HG02852 (cell line): Measurements from ENCODE around the gene MAN1A2.
"Not testable (repeated sequence)": the region's sequence is repeated elsewhere in the genome, so short reads cannot be mapped to it uniquely, and the experiment has no call there.

Experiments used
- ATAC-seq: cut with Tn5 transposase; IDR thresholded peaks from one replicate; pipeline ENCODE4 v1.9.1; 2021; ENCODE audit warnings: mild to moderate bottlenecking, moderate library complexity; ENCODE audit not compliant: unreplicated experiment

MAN1A2 gene

DNA sequence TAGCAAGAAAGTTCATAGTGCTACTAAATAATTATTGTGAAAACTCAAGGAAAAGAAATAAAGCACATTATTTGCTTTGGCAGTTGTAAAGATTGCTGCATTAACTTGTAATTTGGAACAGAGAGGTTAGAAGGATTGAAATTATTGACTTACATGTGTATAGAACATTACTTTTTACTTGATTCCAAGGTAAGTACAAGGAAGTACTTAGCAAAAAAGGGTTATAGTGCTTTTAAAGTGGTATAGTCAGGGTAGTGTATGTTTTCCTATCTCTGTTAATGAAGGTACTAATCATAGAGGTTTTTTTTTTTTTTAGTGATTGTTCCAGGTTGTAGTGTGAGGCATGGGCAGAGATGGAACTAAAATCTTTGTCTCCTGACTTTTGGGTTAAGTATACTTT, 29.4 kb downstream of the MAN1A2 start:
- no peak for ATAC-seq

DNA sequence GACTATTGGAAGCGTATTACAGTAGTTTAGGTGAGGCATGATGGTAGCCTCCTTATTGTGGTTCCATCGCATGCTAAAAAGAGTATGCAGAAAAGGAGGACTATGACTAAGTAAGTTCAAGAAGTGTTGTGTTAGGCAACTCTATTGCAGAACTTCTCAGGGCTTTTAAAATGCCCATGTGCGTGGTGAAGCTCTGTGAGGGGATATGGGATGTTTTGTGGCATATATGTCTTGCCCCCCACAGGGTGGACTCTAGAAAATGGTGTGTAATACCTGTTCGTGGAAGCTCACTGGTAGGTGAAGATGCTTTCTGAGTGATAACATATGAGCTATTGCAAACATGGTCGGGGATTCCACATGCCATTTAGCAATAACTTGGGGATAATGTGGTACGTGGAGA, 31.7 kb downstream of the MAN1A2 start:
- no peak for ATAC-seq

DNA sequence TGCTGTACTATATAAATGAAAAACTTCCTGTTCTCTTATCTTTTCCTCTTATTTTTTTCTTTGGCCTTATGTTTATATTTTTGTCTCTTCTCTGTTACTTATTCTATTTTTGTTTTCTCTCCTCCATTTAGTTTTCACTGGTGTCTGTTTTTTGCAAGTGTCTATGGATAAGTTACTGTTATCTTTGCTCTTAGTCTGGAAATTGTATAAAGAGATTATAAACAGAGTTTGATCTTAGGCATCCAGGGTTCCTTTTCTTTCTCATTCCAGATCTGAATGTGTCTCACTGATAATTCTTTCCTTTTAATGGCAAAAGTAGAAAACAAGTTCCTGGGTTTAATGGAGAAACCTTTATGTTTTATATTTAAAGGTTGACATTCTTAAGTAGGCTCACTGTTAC, 34.5 kb downstream of the MAN1A2 start:
- no peak for ATAC-seq

DNA sequence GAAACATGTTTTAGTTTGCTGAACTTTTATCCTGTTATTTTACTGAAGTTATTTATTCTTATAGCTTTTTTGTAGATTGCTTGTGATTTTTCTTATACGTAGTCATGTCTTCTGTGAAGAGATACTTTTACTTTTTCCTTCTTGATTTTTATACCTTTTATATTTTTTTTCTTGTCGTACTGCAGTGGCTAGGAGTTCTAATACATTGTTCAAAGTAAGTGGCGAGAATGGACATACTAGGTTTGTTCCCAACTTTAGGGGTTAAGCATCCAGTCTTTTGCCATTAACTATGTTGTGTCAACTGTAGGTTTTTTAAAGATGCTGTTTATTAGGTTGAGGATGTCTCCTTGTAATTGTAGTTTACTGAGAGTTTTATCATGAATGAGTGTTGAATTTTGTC, 36.3 kb downstream of the MAN1A2 start:
- no peak for ATAC-seq

DNA sequence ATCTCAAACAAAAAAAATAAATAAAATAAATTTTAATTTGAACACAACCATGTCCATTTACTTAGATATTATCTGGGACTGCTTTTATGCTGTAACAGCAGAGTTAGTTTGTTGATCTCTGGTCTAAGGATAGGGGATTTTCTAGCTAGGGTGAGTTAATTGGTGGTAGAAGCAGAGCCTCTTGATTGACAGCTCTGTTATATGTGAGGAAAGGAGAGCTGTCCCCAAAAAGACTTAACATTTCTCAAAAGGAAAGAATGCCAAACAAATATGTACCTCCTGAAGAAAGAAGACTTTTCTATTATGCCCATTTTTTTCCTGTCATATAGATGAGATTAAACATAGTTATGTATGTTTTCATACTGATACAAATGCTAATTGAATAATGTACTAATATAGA, 37.8 kb downstream of the MAN1A2 start:
- ATAC-seq, result no peak

DNA sequence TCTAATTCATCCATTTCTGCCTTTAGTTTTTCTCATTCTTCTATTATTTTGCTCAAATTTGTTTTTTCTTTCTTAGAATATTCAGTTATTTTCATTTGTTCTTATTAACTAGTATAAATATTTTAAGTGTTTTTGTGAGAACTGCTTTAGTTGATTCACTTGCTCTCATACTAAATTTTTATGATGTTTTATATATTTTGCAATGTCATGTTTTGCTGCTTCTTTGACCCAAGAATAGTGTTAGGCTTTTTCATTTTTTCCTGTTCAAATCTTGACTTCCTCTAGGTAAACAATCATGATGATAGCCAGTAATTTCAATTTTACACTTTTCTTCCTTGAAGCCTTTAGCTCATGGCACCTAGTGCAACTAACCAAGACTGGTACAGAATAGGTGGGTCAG, 45.2 kb downstream of the MAN1A2 start:
- no peak for ATAC-seq

DNA sequence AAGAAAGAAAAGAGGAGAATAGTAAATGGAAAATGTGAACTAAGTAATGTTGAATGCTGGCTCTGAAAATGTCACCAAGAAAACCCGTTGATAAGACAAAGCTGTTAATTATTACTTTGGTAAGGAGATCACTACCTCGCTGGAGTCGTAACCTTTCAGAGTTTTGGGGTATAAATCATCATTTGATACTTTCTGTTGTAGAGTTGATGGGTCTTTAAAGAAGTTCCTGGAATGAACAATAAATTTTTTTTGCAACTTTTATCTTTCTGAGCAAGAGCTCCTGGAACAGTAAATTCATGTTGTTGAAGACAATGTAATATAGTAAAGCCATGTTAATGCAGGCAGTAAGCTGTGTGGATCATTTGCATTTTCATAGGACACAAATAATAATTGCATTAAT, 46.2 kb downstream of the MAN1A2 start:
- ATAC-seq, result no peak

DNA sequence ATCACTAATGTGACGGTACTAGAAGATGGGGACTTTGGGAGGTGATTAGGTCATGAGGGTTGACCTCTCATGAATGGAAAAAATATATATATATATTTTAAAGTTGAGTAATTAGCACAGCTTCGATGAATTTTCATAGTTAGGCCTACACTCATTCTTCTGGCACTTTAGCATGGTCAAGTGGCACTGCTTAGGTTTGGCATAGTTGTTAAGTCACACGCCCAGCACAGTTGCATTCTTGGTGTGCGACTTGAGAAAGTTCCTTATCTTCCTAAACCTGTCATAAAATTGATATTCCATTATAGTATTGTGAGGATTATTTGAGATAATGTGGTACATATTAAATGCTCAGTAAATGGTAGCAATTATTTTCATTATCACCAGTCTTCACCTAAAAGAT, 47.7 kb downstream of the MAN1A2 start:
- no peak for ATAC-seq

DNA sequence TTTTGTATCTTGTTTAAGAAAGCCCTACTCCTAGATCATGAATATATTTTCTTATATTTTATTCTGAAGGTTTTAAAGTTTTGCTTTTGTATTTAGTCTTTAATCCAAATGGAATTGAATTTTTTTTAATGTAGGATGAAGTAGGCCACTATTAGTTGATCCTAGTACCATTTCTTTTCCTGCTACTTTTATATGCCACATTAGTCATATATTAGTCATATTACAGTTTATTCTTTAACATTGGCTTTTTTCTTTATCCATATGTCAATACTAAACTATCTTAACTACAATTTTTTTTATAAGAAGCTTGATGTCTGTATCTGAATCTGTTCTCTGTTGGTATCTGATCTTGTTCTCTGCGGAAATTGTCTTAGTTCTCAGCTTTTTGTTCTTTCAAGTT, 48.8 kb downstream of the MAN1A2 start:
- no peak for ATAC-seq

DNA sequence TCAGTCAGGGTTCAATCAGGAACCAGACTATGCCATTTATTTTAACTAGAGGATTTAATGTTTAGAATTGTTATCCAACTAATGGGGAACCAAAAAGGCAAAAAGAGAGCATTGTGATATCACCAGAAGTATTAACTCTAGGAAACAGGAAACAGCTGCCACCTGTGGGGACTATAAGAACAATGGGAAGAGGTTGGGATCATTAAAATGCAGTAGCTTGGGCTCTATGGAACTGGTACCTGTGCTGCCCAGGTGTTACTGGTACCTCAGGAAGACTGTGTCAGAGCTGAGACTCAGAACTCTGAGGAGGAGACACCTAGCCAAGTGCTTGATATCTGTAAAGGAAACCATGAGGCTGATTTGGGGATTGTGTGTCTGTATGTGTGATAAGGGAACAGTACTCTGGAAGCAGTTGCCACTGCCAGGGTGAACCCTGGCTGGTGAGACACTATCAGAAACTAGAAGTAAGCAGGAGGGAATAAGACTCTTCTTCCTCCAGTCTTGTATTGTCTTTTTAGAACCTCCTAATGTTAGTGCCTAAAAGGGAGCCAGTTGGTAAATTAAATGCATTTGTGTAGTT, 49.4 kb downstream of the MAN1A2 start:
- ATAC-seq, result no peak

DNA sequence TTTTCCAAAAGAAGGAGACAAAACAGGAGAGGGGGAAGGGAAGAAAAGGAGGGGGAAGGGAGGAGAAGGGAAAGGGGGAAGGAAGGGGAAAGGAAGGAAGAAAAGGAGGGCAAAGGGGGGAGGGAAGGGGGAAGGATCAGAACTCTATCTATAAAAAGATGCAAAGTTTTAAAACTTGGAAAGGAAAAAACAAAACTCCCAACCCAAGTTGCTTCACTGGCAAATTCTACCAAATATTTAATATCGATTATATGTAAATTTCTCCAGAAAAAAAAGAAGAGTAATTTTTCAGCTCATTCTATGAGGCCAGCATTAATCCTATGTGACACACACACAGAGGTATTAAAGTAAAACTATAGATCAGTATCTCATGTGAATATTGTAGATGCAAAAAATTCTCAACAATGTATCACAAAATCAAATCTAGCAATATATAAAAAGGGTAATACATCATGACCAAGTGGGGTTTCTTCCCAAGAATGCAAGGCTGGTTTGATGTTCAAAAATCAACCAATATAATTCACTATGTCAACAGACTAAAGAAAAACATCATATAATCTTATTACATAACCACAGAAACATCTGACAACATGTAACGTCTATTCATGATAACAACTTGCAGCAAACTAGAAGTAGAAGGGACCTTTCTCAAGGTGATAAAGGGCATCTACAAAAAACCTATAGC, 57.9 kb downstream of the MAN1A2 start:
- ATAC-seq, result no peak

DNA sequence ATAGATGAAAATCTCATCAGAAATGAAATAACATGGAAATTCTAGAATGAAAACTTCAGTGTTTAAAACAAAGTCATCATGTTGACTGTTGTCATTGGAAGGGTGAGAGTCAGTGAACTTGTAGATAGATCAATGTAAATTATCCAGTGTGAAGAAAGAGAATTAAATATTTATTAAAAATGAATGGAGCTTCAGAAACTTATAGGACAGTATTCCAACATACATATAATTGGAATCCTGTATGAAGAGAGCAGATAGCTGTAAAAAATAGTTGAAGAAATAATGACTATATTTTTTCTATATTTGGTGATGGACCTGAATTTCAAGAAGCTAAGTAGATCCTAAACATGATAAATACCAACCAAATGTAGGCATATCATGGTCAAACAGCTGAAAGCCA, 60.0 kb downstream of the MAN1A2 start:
- no peak for ATAC-seq

DNA sequence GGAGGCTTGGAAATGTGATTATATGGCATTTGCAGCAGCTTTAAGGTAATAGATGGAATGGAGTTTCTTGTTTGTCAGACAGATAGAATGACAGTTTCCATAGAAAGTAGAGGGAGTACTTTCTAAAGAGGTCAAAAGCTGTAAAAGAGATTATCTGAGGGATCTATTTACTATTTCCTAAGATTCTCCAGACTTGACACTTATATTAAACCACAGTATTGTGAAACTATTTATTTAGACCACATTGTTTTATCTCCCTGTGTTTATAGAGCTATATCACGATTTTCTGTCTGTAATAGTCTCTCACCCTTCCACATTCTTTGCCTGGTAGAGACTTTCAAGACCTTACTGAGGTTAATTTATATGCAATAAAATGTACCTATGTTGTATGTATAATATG, 66.7 kb downstream of the MAN1A2 start:
- ATAC-seq, result no peak

DNA sequence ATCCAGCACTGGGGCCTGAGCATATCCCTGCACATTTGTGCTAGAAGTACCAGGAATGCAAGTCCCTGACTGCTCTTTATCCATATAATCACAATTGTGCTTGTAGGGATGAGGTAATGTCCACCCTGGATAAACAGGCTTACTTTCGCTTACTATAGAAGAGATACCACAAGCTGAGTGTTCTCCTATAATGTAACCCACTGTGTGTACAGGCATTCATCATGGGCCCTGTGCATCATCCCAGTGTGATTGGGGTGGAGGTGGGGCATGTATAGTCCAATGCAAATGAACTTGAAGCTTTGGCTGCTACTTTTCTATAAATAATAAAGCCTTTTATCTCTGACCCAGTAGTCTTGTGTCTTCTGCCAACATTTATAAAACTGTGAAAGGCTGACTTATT, 69.3 kb downstream of the MAN1A2 start:
- ATAC-seq, result no peak

DNA sequence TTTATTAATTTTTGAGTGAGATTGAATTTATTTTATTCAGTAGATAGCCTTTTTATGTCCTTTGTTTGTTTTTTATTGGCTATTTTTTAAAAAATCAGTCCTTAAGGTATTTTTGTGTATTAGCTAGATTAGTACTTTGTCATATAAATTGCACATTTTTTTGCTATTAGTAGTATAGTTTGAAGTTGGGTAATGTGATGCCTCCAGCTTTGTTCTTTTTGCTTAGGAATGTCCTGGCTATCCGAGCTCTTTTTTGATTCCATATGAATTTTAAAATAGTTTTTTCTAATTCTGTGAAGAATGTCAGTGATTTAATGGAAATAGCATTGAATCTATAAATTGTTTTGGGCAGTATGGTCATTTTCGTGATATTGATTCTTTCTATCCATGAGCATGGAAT, 80.4 kb downstream of the MAN1A2 start:
- no peak for ATAC-seq

DNA sequence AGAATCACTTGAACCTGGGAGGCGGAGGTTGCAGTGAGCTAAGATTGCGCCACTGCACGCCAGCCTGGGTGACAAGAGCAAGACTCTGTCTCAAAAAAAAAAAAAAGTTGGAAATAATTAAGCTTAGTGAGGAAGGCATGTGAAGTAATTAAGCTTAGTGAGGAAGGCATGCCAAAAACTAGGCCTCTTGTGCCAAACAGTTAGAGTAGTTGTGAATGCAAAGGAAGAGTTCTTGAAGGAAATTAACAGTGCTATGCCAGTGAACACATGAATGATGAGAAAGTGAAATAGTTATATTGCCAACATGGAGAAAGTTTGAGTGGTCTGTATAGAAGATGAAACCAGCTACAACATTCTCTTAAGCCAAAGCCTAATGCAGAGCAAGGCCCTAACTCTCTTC, 85.0 kb downstream of the MAN1A2 start:
- no peak for ATAC-seq

DNA sequence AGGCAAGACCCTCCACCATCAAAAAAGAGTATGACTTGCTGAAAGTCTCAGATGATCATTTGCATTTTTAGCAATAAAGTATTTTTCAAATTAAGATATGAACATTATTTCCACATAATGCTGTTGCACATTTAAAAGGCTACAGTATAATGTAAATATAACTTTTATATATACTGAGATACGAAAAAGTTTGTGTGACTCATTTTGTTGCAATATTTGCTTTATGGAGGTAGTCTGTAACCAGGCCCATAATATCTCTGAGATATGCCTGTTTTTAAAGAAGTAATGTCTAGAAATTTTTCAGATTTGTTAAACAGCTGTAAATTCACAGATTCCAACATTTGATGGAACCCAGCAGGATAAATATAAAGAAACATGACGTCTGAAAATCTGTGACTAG, 86.7 kb downstream of the MAN1A2 start:
- no peak for ATAC-seq

DNA sequence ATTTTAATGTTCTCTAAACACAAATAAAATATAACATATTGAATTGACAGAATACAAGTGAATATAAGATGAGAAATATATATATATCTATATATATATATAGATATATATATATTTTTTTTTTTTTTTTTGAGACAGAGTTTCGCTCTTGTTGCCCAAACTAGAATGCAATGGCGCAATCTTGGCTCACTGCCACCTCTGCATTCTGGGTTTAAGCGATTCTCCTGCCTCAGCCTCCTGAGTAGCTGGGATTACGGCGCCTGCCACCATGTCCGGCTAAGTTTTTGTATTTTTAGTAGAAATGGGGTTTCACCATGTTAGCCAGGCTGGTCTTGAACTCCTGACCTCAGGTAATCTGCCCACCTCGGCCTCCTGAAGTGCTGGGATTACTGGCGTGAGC, 91.2 kb downstream of the MAN1A2 start:
- not testable (repeated sequence) for ATAC-seq

DNA sequence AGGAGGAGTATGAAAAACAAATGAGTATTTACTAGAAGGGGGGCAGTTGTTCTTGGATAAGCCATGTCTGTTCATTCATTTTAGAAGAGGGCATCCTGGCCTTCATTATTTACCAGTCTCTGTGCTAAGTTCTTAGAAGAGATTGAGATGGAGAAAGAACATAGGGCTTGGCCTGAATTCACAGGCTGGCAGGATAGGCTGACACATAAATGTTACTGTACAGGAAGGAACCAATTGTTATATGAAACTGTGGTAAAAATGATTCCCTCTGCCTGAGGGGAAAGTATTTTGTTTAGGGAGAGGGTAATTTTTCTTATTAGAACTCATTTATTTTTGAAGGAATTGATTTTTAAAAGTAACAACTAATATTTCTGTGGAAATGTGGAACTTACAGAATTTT, 99.5 kb downstream of the MAN1A2 start:
- ATAC-seq, result no peak

DNA sequence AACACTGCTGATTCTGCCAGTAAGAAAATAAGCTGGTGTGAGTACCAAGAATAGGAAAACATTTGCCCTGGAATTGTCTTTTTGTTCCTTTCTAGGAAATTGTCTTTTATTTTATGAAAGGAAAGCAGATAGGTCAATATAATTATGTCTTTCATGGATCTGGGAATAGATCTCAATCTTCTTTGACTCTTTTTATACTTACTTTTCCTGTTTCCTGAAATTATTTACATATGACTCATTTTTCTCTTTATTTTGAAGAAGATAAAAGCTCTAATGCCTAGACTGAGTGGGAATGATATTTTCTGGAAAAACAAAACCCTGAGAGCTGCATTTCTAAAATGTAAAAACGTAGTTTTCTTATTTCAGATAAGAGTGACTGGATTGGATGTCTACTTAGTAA, 100.1 kb downstream of the MAN1A2 start:
- ATAC-seq, result no peak

DNA sequence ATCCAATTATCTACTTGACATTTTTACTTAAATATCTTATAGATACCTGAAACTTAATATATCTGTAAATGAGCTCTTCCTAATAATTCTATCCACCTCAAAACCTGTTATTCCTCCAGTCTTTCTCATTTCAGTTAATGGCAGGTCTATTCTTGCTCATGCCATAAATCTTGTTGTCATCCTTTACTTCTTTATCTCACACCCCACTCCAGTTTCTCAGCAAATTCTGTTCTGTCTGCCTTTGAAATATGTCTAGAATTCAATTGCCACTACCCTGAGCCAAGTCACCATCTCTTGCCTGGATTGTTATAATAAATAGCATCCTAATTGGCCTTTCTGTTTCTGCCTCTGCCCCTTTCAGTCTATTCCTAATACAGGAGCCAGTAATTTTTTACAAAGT, 105.8 kb downstream of the MAN1A2 start:
- no peak for ATAC-seq

DNA sequence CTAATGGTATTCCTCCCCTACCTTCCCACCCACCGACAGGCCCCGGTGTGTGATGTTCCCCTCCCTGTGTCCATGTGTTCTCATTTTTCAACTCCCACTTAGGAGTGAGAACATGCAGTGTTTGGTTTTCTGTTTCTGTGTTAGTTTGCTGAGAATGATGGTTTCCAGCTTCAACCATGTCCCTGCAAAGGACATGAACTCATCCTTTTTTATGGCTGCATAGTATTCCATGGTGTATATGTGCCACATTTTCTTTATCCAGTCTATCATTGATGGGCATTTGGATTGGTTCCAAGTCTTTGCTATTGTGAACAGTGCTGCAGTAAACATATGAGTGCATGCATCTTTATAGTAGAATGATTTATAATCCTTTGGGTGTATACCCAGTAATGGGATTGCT, 108.2 kb downstream of the MAN1A2 start:
- not testable (repeated sequence) for ATAC-seq

DNA sequence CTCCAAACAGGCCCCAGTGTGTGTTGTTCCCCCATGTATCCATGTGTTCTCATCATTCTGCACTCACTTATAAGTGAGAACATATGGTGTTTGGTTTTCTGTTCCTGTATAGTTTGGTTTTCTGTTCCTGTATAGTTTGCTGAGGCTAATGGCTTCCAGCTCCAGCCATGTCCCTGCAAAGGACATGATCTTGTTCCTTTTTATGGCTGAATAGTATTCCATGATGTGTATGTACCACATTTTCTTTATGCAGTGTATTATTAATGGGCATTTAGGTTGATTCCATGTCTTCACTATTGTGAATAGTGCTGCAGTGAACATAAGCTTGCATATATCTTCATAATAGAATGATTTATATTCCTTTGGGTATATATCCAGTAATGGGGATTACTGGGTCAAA, 111.8 kb downstream of the MAN1A2 start:
- ATAC-seq, result no peak
